ENCODE data around the gene PRRT3. TPM values are rescaled to one million over a fixed set of nuclear protein-coding genes. Genes with fewer than 3 reads are reported as not detected.

The PRRT3 gene
- total RNA-seq, 2 experiments from 2014 or later: 5.6 to 5.7 TPM

- CTCF ChIA-PET: interaction anchor here (0.8 kb wide), 2 partner anchors 10 to 23 kb away, joined by 3 to 4 read pairs; no protein-coding TSS in a partner anchor
- Mint-ChIP-seq H3K27me3 (no peaks in the 10 kb centered on the region), H3K27ac (no peak overlapping the region), H3K9me3 (no peaks in the 10 kb centered on the region), H3K4me1 (ENCODE audit: low read depth) (peaks cover 9% of the 10 kb centered on the region), H3K36me3 (ENCODE audit: low read depth) (no peaks in the 10 kb centered on the region), H3K4me3 (no peak overlapping the region)
- TF ChIP-seq CTCF (IDR thresholded peaks at IDR 0.05): no peak
- no peak for DNase-seq
- intact Hi-C loops (cut with micrococcal nuclease): no loop called here
- no peak for ATAC-seq
- POLR2A ChIA-PET: interaction anchor here (0.7 to 2.3 kb wide), 2 partner anchors 8 to 9 kb away, joined by 3 to 6 read pairs; no protein-coding TSS in a partner anchor
Measured at GRCh38 chr3:9955611-9956352, 3.6 kb upstream of the PRRT3 start.

GRCh38 chr3:9955067-9955502 lies 2.9 kb upstream of the PRRT3 start:
- H3K27me3 Mint-ChIP-seq: no peaks in the 10 kb centered on the region
- POLR2A ChIA-PET: interaction anchor here (0.7 to 2.3 kb wide), 4 partner anchors 9 to 13 kb away, joined by 3 to 6 read pairs (median 4); no protein-coding TSS in a partner anchor
- H3K4me1 Mint-ChIP-seq (ENCODE audit: low read depth): peaks cover 13% of the 10 kb centered on the region
- no peaks in the 10 kb centered on the region for H3K36me3 Mint-ChIP-seq (ENCODE audit: low read depth)
- intact Hi-C loops (cut with micrococcal nuclease): no loop called here
- no peak overlapping the region for H3K27ac Mint-ChIP-seq
- CTCF ChIA-PET: interaction anchor here (0.8 to 1.7 kb wide), 2 partner anchors 9 to 22 kb away, joined by 4 to 5 read pairs; no protein-coding TSS in a partner anchor
- ATAC-seq: no peak
- TF ChIP-seq CTCF (IDR thresholded peaks at IDR 0.05): no peak
- H3K4me3 Mint-ChIP-seq: no peak overlapping the region
- H3K9me3 Mint-ChIP-seq: no peaks in the 10 kb centered on the region
- no peak for DNase-seq

- intact Hi-C loops (cut with micrococcal nuclease): no loop called here
- TF ChIP-seq CTCF (IDR thresholded peaks at IDR 0.05): no peak
- peak; percentile 29 for DNase-seq
- ATAC-seq: peak; percentile 32
- peaks cover 13% of the 10 kb centered on the region for H3K4me1 Mint-ChIP-seq (ENCODE audit: low read depth)
- CTCF ChIA-PET: interaction anchor here (0.7 to 3.9 kb wide), 4 partner anchors 19 to 42 kb away, joined by 5 to 11 read pairs (median 6); partner anchors contain the start of gene CRELD1
- POLR2A ChIA-PET: interaction anchor here (0.6 to 3.9 kb wide), 9 partner anchors 12 to 108 kb away, joined by 3 to 36 read pairs (median 3); partner anchors contain the start of genes CRELD1, FANCD2, IL17RE and RPUSD3
- peak overlapping the region; percentile 80 for H3K27ac Mint-ChIP-seq
- peak overlapping the region; percentile 84 for H3K4me3 Mint-ChIP-seq
- no peaks in the 10 kb centered on the region for H3K27me3 Mint-ChIP-seq
- H3K9me3 Mint-ChIP-seq: no peaks in the 10 kb centered on the region
- no peaks in the 10 kb centered on the region for H3K36me3 Mint-ChIP-seq (ENCODE audit: low read depth)
Measured at GRCh38 chr3:9951598-9951961, 628 bp downstream of the PRRT3 start.

- intact Hi-C loops (cut with micrococcal nuclease): no loop called here
- TF ChIP-seq CTCF (IDR thresholded peaks at IDR 0.05): no peak
- ChIA-PET POLR2A (interaction anchor here (0.6 to 3.9 kb wide), 7 partner anchors 13 to 178 kb away, joined by 3 to 36 read pairs (median 3); partner anchors contain the start of genes CRELD1, FANCD2 and IL17RE), CTCF (interaction anchor here (0.7 to 3.9 kb wide), 3 partner anchors 18 to 43 kb away, joined by 5 to 11 read pairs (median 5); partner anchors contain the start of gene CRELD1)
- peak; percentile 56 for DNase-seq
- peak overlapping the region; percentile 80 for H3K27ac Mint-ChIP-seq
- H3K4me3 Mint-ChIP-seq: peak overlapping the region; percentile 84
- H3K9me3 Mint-ChIP-seq: no peaks in the 10 kb centered on the region
- no peaks in the 10 kb centered on the region for H3K27me3 Mint-ChIP-seq
- ATAC-seq: peak; percentile 35
- peaks cover 2% of the 10 kb centered on the region for H3K36me3 Mint-ChIP-seq (ENCODE audit: low read depth)
- H3K4me1 Mint-ChIP-seq (ENCODE audit: low read depth): peaks cover 15% of the 10 kb centered on the region
Measured at GRCh38 chr3:9951126-9951525, 1.1 kb downstream of the PRRT3 start.
